Activated CD8-positive, alpha-beta T cell treated with anti-CD3 and anti-CD28 coated beads, Interleukin-2, amount 10 ng/mL, durations not matched to agents 7 days and 5 days (primary cell): ENCODE measurements around the gene RNF214. TPM values are rescaled to one million over a fixed set of nuclear protein-coding genes. Genes with fewer than 3 reads are reported as not detected.
"Not testable (repeated sequence)": the region's sequence is repeated elsewhere in the genome, so short reads cannot be mapped to it uniquely, and the experiment has no call there.

Experiments
- ATAC-seq: fragments of 150-1000 bp; cut with Tn5 transposase; one replicate; pipeline ENCODE4 v1.10.0; 2021; ENCODE audit warnings: moderate library complexity
- CTCF ChIA-PET: fragments of 350-600 bp; sonication (Branson Sonifier 250); formaldehyde crosslinking; loops from one replicate; lab custom pipeline; 2021; ENCODE audit warnings: antibody characterized with exemption; lab: Charles Lee
- POLR2A ChIA-PET: fragments of 350-600 bp; sonication (Branson Sonifier 250); formaldehyde crosslinking; loops from one replicate; lab custom pipeline; 2021; ENCODE audit warnings: antibody characterized with exemption; lab: Charles Lee
- DNase-seq: peaks from one replicate; pipeline ENCODE4 v3.0.0-alpha.2; 2020
- H3K27ac Mint-ChIP-seq: one replicate; pipeline ENCODE4 v1.8.0; 2021; ENCODE audit warnings: mild to moderate bottlenecking, mixed read lengths
- H3K27me3 Mint-ChIP-seq: one replicate; pipeline ENCODE4 v1.8.0; 2021; ENCODE audit warnings: low read depth, mixed read lengths
- H3K36me3 Mint-ChIP-seq: one replicate; pipeline ENCODE4 v1.8.0; 2021; ENCODE audit warnings: low read depth, mixed read lengths
- H3K4me1 Mint-ChIP-seq: one replicate; pipeline ENCODE4 v1.8.0; 2021; ENCODE audit warnings: low read depth, mixed read lengths
- H3K4me3 Mint-ChIP-seq: one replicate; pipeline ENCODE4 v1.8.0; 2021; ENCODE audit warnings: mild to moderate bottlenecking, mixed read lengths
- H3K9me3 Mint-ChIP-seq: one replicate; pipeline ENCODE4 v1.8.0; 2022; ENCODE audit warnings: mixed read lengths; ENCODE audit not compliant: insufficient read depth
- total RNA-seq, 2 experiments: library from RNA; stranded (reverse); gene quantifications; one replicate each; pipeline ENCODE4 v1.2.3, GENCODE V29; 2021

RNF214 gene
- total RNA-seq, 2 experiments from 2014 or later: 19.5 to 21.2 TPM

DNA sequence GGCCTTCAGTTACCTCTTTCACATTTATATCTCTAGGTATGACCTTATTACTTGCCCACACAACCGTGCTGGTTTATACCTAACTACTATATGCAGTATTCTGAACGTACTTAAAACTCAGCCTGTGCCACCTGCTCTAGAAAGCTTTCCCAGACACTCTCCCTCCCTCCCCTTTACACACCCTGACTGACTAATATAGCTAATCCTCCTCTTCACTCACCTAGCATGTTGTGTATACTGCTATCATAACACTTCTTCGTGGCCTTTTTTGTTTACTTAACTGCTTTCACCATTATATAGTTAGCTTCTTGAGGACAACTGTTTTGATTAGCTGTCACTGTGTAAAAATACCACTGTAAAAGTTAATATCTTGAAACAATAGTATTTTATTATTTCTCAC, 23.5 kb downstream of the RNF214 start:
- Mint-ChIP-seq H3K27ac (no peak overlapping the region), H3K4me1 (peaks cover 2% of the 10 kb centered on the region), H3K4me3 (no peak overlapping the region), H3K27me3 (no peaks in the 10 kb centered on the region), H3K36me3 (peaks cover 3% of the 10 kb centered on the region), H3K9me3 (no peaks in the 10 kb centered on the region)
- no peak for ATAC-seq
- ChIA-PET POLR2A (no interaction called here), CTCF (interaction anchor here (0.6 kb wide), 1 partner anchor 95 kb away, joined by 4 read pairs; no protein-coding TSS in a partner anchor)
- no peak for DNase-seq

DNA sequence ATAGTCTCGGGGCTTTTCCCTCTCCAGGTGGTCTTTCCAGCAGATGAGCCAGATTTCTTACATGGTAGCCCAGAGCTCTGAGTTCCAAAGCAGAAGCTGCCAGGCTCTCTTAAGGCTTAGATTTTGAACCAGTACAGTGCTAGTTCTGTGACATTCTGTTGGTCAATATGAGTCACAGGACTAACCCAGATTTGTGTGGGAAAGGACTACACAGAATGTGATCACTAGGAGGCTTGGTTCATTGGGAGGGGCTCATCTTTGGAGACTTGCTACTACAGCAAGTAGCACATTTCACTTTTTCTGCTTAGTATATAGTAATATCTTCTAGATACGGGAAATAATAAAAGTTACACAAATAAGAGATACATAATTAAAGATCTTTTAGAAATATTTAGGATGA, 24.1 kb downstream of the RNF214 start:
- Mint-ChIP-seq H3K9me3 (no peaks in the 10 kb centered on the region), H3K27ac (no peak overlapping the region), H3K4me1 (peaks cover under 1% of the 10 kb centered on the region), H3K36me3 (peaks cover 3% of the 10 kb centered on the region), H3K27me3 (no peaks in the 10 kb centered on the region), H3K4me3 (no peak overlapping the region)
- CTCF ChIA-PET: interaction anchor here (0.6 kb wide), 1 partner anchor 96 kb away, joined by 4 read pairs; no protein-coding TSS in a partner anchor
- POLR2A ChIA-PET: no interaction called here
- DNase-seq (no peak), ATAC-seq (no peak)

DNA sequence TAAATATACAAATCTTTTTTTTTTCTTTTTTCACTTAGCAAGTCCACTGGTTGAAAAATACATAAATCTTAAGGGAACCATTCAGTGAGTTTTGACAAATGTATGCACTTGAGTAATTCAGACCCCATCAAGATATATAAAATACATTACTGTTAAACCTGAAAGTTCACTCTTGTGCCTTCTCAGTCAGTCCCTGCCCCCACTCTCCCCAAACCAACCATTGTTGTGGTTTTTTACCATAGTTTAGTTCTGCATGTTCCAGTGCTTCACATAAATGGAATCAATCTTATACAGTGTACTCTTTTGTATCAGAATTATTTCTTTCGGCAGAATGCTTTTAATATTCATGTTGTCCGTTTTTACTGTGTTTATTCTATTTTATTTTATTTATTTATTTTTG, 26.1 kb downstream of the RNF214 start:
- ATAC-seq (no peak), DNase-seq (no peak)
- POLR2A ChIA-PET: no interaction called here
- CTCF ChIA-PET: no interaction called here
- H3K27ac Mint-ChIP-seq: no peak overlapping the region
- no peaks in the 10 kb centered on the region for H3K4me1 Mint-ChIP-seq
- peaks cover 3% of the 10 kb centered on the region for H3K36me3 Mint-ChIP-seq
- no peak overlapping the region for H3K4me3 Mint-ChIP-seq
- no peaks in the 10 kb centered on the region for H3K9me3 Mint-ChIP-seq
- H3K27me3 Mint-ChIP-seq: no peaks in the 10 kb centered on the region

DNA sequence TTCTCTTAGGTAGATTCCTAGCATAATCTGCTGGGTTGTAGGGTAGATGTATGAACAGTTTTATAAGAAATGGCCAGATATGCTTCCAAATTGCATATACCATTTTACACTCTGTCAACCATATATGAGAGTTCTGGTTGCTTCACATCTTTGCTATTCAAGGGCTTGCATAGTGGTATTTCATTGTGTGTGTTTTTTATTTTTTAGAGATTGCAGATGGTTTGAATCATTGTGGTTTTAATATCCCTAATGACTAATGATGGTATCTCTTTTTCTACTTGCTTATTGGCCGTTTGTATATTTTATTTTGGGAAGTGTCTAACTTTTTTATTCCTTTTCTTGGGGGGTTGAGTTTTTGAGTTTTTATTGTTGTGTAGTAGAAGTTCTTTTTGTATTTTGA, 26.9 kb downstream of the RNF214 start:
- ATAC-seq: no peak
- ChIA-PET CTCF (no interaction called here), POLR2A (no interaction called here)
- Mint-ChIP-seq H3K4me3 (no peak overlapping the region), H3K4me1 (no peaks in the 10 kb centered on the region), H3K36me3 (peaks cover under 1% of the 10 kb centered on the region), H3K9me3 (no peaks in the 10 kb centered on the region), H3K27me3 (no peaks in the 10 kb centered on the region), H3K27ac (no peak overlapping the region)
- no peak for DNase-seq

DNA sequence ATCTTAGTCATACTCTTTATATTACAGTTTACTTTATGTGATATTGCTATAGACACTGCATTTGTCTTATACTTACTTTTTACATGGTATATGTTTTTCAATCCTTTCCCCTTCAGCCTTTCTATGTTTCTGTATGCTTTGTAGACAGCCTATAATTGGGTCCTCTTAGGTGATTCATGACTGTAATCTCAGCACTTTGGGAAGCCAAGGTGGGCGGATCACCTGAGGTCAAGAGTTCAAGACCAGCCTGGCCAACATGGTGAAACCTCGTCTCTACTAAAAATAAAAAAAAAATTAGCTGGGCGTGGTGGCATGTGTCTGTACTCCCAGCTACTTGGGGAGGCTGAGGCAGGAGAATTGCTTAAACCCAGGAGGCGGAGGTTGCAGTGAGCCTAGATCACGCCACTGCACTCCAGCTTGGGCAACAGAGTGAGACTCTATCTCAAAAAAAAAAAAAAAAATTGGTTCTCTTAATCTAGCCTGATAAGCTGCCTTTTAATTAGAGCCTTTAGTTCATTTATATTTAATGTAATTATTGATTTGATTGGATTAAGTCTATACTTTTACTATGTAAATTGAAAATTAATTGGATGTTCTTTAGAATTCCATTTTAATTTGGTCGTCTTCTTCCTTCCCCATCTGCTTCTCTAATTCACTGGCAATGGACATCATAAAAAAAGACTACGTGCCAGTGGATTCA, 32.3 kb downstream of the RNF214 start:
- DNase-seq, ATAC-seq, H3K4me3 Mint-ChIP-seq, H3K27me3 Mint-ChIP-seq, H3K27ac Mint-ChIP-seq, H3K4me1 Mint-ChIP-seq, H3K9me3 Mint-ChIP-seq, CTCF ChIA-PET, H3K36me3 Mint-ChIP-seq, POLR2A ChIA-PET: not testable (repeated sequence)

DNA sequence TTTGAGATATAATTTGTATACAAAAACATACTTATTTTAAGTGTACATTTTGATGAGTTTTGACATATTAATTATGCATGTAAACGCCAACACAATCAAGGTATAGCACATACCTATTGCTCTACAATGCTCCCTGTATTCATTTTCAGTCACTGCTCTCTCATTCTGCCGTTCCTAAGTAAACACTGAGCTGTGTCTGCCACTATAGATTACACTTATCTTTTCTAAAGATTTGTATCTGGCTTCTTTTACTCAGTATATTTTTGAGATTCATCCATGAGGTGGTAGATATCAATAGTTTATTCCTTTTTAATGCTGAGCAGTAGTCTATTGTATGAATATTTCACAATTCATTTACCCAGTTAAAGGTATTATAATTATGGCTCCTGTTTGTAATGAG, 33.3 kb downstream of the RNF214 start:
- ChIA-PET POLR2A (no interaction called here), CTCF (no interaction called here)
- no peak overlapping the region for H3K27ac Mint-ChIP-seq

DNA sequence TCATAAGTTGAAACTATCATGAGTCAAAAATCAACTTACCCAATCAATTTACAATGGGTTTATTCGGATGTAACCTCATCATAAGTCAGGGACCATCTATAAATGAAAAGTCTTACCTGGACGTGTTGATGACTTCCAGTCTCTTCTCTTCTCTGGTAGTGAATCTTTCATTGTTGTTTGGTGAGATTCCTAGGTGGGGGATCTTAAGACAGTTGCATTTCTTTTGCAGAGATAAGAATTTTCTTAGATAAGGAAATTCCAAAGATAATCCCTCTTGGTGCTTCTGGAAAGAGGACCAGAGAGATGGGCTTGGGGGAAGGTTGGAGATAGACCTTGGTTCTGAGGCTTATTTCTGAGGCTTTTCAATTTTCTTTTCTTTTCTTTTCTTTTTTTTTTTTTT, 37.4 kb downstream of the RNF214 start:
- POLR2A ChIA-PET: no interaction called here
- no peak overlapping the region for H3K4me3 Mint-ChIP-seq
- H3K27ac Mint-ChIP-seq: no peak overlapping the region
- H3K36me3 Mint-ChIP-seq: peaks cover 8% of the 10 kb centered on the region
- H3K27me3 Mint-ChIP-seq: no peaks in the 10 kb centered on the region
- ATAC-seq: no peak
- H3K4me1 Mint-ChIP-seq: no peaks in the 10 kb centered on the region
- DNase-seq: no peak
- H3K9me3 Mint-ChIP-seq: no peaks in the 10 kb centered on the region
- CTCF ChIA-PET: no interaction called here

More for the DNA sequence above, 33.3 kb downstream of the RNF214 start:
- no peaks in the 10 kb centered on the region for H3K27me3 Mint-ChIP-seq
- no peaks in the 10 kb centered on the region for H3K4me1 Mint-ChIP-seq
- no peak overlapping the region for H3K4me3 Mint-ChIP-seq
- ATAC-seq (no peak), DNase-seq (no peak)
- H3K36me3 Mint-ChIP-seq: peaks cover 4% of the 10 kb centered on the region
- H3K9me3 Mint-ChIP-seq: no peaks in the 10 kb centered on the region

DNA sequence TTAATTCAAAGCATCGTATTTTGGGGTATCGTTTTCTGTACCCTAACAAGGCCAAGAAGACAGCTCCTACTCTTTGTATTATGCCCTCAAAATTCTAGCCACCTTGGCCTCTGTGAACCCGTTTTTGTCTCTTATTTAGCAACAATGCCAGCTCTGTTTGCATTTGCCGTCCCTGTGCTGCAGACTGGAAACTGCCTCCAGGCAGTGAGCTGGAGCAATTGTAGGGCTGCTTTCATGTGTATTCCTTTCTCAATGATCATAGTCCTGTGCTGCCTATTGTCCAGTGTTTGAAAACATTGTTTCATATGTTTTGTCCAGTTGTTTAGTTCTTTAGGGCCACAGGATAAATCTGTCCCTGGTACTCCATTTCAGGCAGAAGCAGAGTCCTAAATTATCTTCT, 38.7 kb downstream of the RNF214 start:
- CTCF ChIA-PET: interaction anchor here (0.6 kb wide), 1 partner anchor 350 kb away, joined by 3 read pairs; no protein-coding TSS in a partner anchor
- Mint-ChIP-seq H3K27me3 (no peaks in the 10 kb centered on the region), H3K9me3 (no peaks in the 10 kb centered on the region), H3K27ac (no peak overlapping the region), H3K4me3 (no peak overlapping the region), H3K36me3 (peaks cover 13% of the 10 kb centered on the region), H3K4me1 (peaks cover 2% of the 10 kb centered on the region)
- DNase-seq: no peak
- no peak for ATAC-seq
- POLR2A ChIA-PET: no interaction called here

DNA sequence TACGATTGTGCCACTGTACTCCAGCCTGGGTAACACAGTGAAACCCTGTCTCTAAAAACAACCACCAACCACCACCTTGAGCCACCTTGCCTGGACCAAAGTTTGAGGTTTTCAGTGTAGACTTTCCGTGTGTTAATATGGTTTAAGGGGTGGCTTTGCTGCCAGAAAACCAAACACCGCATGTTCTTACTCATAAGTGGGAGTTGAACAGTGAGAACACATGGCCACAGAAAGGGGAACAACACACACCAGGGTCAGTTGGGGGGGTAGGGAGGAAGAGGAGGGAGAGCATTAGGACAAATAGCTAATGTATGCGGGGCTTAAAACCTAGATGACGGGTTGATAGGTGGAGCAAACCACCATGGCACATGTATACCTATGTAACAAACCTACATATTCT, 39.7 kb downstream of the RNF214 start:
- POLR2A ChIA-PET: interaction anchor here (0.6 kb wide), 1 partner anchor 117 kb away, joined by 3 read pairs; no protein-coding TSS in a partner anchor
- H3K4me1 Mint-ChIP-seq, H3K9me3 Mint-ChIP-seq, H3K4me3 Mint-ChIP-seq, DNase-seq, ATAC-seq, H3K27ac Mint-ChIP-seq, CTCF ChIA-PET, H3K27me3 Mint-ChIP-seq: not testable (repeated sequence)
- peaks cover 13% of the 10 kb centered on the region for H3K36me3 Mint-ChIP-seq

DNA sequence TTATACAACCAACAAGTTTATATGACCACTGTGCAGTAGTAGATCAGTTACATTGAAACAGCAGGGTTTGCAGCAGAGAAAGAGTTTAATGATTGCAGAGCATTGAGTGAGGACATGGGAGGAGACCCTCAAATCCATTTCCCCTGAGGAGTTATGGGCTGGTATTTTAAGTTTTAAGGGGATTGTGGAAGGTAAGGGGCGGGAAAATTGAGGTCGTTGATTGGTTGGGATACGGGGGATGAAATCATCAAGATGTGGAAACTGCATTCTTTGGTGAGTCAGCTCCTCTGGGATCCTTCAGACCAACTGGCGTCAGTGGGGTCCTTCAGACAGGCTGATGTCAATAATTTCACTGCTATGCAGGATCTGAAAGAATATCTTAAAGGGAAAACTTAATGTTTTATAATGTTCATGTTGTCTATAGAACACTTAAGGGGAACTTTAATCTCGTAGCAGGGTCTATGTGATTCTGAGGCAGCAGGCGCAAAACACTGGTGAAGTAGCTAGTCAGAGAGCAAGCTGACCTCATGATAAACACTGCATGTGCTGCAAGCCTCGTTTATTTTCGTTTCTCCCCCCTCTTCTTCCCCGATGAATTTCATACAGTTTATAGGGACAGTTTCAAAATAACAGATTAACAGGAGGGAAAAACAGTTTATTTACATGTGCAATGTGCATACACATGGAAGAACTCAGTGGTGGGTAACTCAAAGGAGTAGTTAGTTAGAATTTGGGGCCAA, 41.2 kb downstream of the RNF214 start:
- Mint-ChIP-seq H3K9me3 (no peaks in the 10 kb centered on the region), H3K4me3 (no peak overlapping the region), H3K27me3 (no peaks in the 10 kb centered on the region), H3K36me3 (peaks cover 13% of the 10 kb centered on the region), H3K4me1 (peaks cover 2% of the 10 kb centered on the region), H3K27ac (no peak overlapping the region)
- no peak for DNase-seq
- ATAC-seq: no peak
- ChIA-PET CTCF (interaction anchor here (0.9 kb wide), 1 partner anchor 152 kb away, joined by 3 read pairs; no protein-coding TSS in a partner anchor), POLR2A (no interaction called here)

DNA sequence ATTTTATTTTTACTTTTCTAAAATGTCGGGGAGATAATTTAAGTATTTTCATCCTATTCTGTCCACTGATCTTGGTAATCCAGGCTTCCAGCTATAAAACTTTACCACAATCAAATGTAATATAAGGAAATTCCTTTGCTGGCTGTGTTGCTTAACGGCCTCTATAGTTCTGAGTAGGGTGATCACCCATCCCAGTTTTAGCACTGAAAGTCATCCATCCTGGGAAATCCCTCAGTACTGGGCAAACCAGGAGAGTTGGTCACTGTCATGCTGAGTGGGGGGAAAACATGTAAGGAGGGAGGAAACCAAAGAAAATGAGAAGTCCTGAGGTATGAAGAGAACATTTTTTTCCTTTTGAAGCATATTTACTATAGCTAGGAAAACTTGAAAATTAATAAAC, 45.9 kb downstream of the RNF214 start:
- no peaks in the 10 kb centered on the region for H3K27me3 Mint-ChIP-seq
- ChIA-PET POLR2A (no interaction called here), CTCF (no interaction called here)
- peaks cover 13% of the 10 kb centered on the region for H3K4me1 Mint-ChIP-seq
- H3K27ac Mint-ChIP-seq: no peak overlapping the region
- ATAC-seq (no peak), DNase-seq (no peak)
- H3K36me3 Mint-ChIP-seq: peaks cover 38% of the 10 kb centered on the region
- no peak overlapping the region for H3K4me3 Mint-ChIP-seq
- H3K9me3 Mint-ChIP-seq: no peaks in the 10 kb centered on the region

DNA sequence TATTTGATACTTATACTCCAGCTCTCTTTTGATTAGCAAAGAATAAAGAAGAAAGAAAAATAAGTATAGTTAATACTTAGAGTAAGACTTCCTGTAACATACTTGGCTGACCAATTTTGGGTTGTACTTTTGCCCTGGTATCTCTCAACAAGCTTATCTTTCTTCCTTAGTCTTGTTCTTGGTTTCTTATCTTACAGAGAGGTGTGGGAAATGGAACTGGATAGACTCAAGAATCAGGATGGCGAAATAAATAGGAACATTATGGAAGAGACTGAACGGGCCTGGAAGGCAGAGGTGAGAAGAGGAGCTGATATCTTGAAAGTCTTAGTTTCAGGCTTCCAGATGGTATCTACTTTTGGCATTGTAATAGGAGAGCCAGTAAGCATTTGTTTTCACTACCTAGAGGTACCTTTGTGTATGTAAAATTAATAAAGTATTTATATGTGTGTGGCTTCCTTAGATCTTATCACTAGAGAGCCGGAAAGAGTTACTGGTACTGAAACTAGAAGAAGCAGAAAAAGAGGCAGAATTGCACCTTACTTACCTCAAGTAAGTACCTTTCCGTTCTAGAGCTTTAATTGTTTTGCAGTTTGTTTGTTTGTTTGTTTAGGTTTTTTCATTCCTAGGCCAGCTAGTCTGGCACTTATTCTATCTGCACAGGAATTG, 47.4 kb downstream of the RNF214 start:
- Mint-ChIP-seq H3K4me1 (peaks cover 13% of the 10 kb centered on the region), H3K27me3 (no peaks in the 10 kb centered on the region), H3K4me3 (no peak overlapping the region), H3K36me3 (peaks cover 44% of the 10 kb centered on the region), H3K9me3 (no peaks in the 10 kb centered on the region), H3K27ac (peak overlapping the region; percentile 83)
- ATAC-seq: peak; percentile 53
- ChIA-PET CTCF (interaction anchor here (0.9 kb wide), 1 partner anchor 53 kb away, joined by 3 read pairs; no protein-coding TSS in a partner anchor), POLR2A (no interaction called here)
- DNase-seq: no peak
